Esophagus muscularis mucosa (tissue), 4 donors: Measurements from ENCODE around the gene CTH. TPM values are rescaled to one million over a fixed set of nuclear protein-coding genes. Genes with fewer than 3 reads are reported as not detected.
"Not testable (repeated sequence)": the region's sequence is repeated elsewhere in the genome, so short reads cannot be mapped to it uniquely, and the experiment has no call there.

Source experiments
- DNase-seq: peaks from one replicate; pipeline ENCODE4 v3.0.0-alpha.2; 2017; ENCODE audit errors: extremely low spot score
- H3K27ac ChIP-seq, 4 donors: fragments of 200-600 bp; sonication (generic); replicated peaks in 1 of 4; 1 replicate in 3 of 4; 2 replicates in 1 of 4; pipeline ENCODE4 v1.5.1; 2016 to 2019; ENCODE audit warnings: mild to moderate bottlenecking in 1 of 4
- H3K27me3 ChIP-seq, 4 donors: fragments of 200-600 bp; sonication (generic); one replicate each; pipeline versions ENCODE4 v1.5.1 to v1.6.0; 2016 to 2019
- H3K36me3 ChIP-seq, 4 donors: fragments of 200-600 bp; sonication (generic); one replicate each; pipeline ENCODE4 v1.5.1; 2016 to 2019
- H3K4me1 ChIP-seq, 4 donors: fragments of 200-600 bp; sonication (generic); one replicate each; pipeline ENCODE4 v1.5.1; 2016 to 2019
- H3K4me3 ChIP-seq, 4 donors: fragments of 200-600 bp; sonication (generic); 1 replicate in 2 of 4; 2 replicates in 2 of 4; pipeline ENCODE4 v1.5.1; 2016 to 2019; ENCODE audit warnings: mild to moderate bottlenecking in 4 of 4, moderate library complexity in 1 of 4
- H3K9me3 ChIP-seq, 4 donors: fragments of 200-600 bp; sonication (generic); 1 replicate in 3 of 4; 2 replicates in 1 of 4; pipeline ENCODE4 v1.5.1; 2016 to 2019
- CTCF ChIP-seq, 3 experiments: fragments of 200-600 bp in 2 of 3; fragments of 450-650 bp in 1 of 3; sonication (generic) in 2 of 3; IDR thresholded peaks; one replicate each; pipeline ENCODE4 v1.5.1; 2017 to 2019; ENCODE audit warnings: antibody characterized with exemption in 3 of 3, mild to moderate bottlenecking in 2 of 3, moderate library complexity in 1 of 3
- EP300 ChIP-seq: sonication (generic); formaldehyde crosslinking; IDR thresholded peaks from one replicate; pipeline ENCODE4 v1.6.1; 2017; ENCODE audit warnings: antibody characterized with exemption
- POLR2A ChIP-seq: fragments of 450-650 bp; IDR thresholded peaks from one replicate; pipeline ENCODE4 v1.6.1; 2017; ENCODE audit warnings: antibody characterized with exemption, moderate library complexity, mild to moderate bottlenecking, low read depth
- POLR2AphosphoS5 ChIP-seq, 2 donors: sonication (generic); formaldehyde crosslinking; IDR thresholded peaks; one replicate each; pipeline ENCODE4 v1.6.1; 2017; ENCODE audit warnings: antibody characterized with exemption in 2 of 2
- WGBS: methylation state at CpG from one replicate; pipeline ENCODE4 v1.1.5; 2018; 5-methylcytosine and 5-hydroxymethylcytosine counted together
- intact Hi-C: fragments of 100-400 bp; cut with DNase I; formaldehyde crosslinking; loops from one replicate; pipeline ENCODE4 v1.15.1; 2023
- total RNA-seq, 4 donors: library from RNA; depleted of rRNA; stranded (reverse); fragments of >200 nt; gene quantifications; one replicate each; pipeline versions ENCODE4 v1.1.0 to v1.2.1, GENCODE V29; 2016

The CTH gene
- total RNA-seq, 4 donors from 2014 or later, result 1.1 to 5.0 (median 3.8) TPM

- TF ChIP-seq POLR2AphosphoS5 (IDR thresholded peaks at IDR 0.05) (no peak), EP300 (no peak), CTCF (IDR thresholded peaks at IDR 0.05) (no peak)
- 79% methylated on average over 5 of the region's 6 CpGs for WGBS
- Histone ChIP-seq H3K27me3 (no peaks in the 10 kb centered on the region), H3K4me3 (no peak overlapping the region), H3K9me3 (no peaks in the 10 kb centered on the region), H3K36me3 (no peaks in the 10 kb centered on the region), H3K4me1 (no peaks in the 10 kb centered on the region), H3K27ac (no peak overlapping the region)
- DNase-seq, result no peak
- intact Hi-C loops, result no loop called here
Measured at GRCh38 chr1:70467531-70467930, 56.5 kb downstream of the CTH start.

GRCh38 chr1:70468180-70468579, 57.1 kb downstream of the CTH start:
- WGBS, result 100% methylated on average over 4 of the region's 5 CpGs
- DNase-seq, result no peak
- no peaks in the 10 kb centered on the region for H3K27me3 ChIP-seq
- H3K9me3 ChIP-seq, result no peaks in the 10 kb centered on the region
- no peaks in the 10 kb centered on the region for H3K4me1 ChIP-seq
- H3K27ac ChIP-seq, result no peak overlapping the region
- H3K4me3 ChIP-seq, result no peak overlapping the region
- H3K36me3 ChIP-seq, result no peaks in the 10 kb centered on the region
- TF ChIP-seq EP300, result no peak
- no peak for TF ChIP-seq POLR2A
- no peak for TF ChIP-seq CTCF (IDR thresholded peaks at IDR 0.05)
- no peak for TF ChIP-seq POLR2AphosphoS5 (IDR thresholded peaks at IDR 0.05)
- intact Hi-C loops, result no loop called here

- H3K9me3 ChIP-seq, H3K27ac ChIP-seq, H3K27me3 ChIP-seq, H3K4me1 ChIP-seq, DNase-seq, H3K4me3 ChIP-seq, intact Hi-C loops, H3K36me3 ChIP-seq: not testable (repeated sequence)
- WGBS, result 88% methylated on average over 2 of the region's 2 CpGs
Measured at GRCh38 chr1:70469184-70469583, 58.1 kb downstream of the CTH start.

- no peaks in the 10 kb centered on the region for H3K9me3 ChIP-seq
- H3K4me3 ChIP-seq, result no peak overlapping the region
- no peak for DNase-seq
- H3K36me3 ChIP-seq, result no peaks in the 10 kb centered on the region
- no peaks in the 10 kb centered on the region for H3K27me3 ChIP-seq
- TF ChIP-seq POLR2A (no peak), EP300 (no peak), POLR2AphosphoS5 (IDR thresholded peaks at IDR 0.05) (no peak), CTCF (IDR thresholded peaks at IDR 0.05) (no peak)
- no peak overlapping the region for H3K27ac ChIP-seq
- intact Hi-C loops, result no loop called here
- WGBS, result 74% methylated on average over 1 of the region's 1 CpG
- no peaks in the 10 kb centered on the region for H3K4me1 ChIP-seq
Measured at GRCh38 chr1:70475023-70475422, 64.0 kb downstream of the CTH start.

- intact Hi-C loops, result no loop called here
- Histone ChIP-seq H3K36me3 (no peaks in the 10 kb centered on the region), H3K4me3 (no peak overlapping the region), H3K27ac (no peak overlapping the region), H3K4me1 (no peaks in the 10 kb centered on the region), H3K9me3 (no peaks in the 10 kb centered on the region), H3K27me3 (no peaks in the 10 kb centered on the region)
- no peak for DNase-seq
- no peak for TF ChIP-seq EP300
- no peak for TF ChIP-seq POLR2A
- TF ChIP-seq CTCF (IDR thresholded peaks at IDR 0.05), result no peak
- TF ChIP-seq POLR2AphosphoS5 (IDR thresholded peaks at IDR 0.05), result no peak
- WGBS, result 87% methylated on average over 12 of the region's 12 CpGs
Measured at GRCh38 chr1:70477090-70477489, 66.0 kb downstream of the CTH start.

- 93% methylated on average over 4 of the region's 4 CpGs for WGBS
- H3K27ac ChIP-seq, H3K36me3 ChIP-seq, DNase-seq, H3K4me3 ChIP-seq, intact Hi-C loops, H3K27me3 ChIP-seq, H3K9me3 ChIP-seq, H3K4me1 ChIP-seq: not testable (repeated sequence)
Measured at GRCh38 chr1:70477905-70478304, 66.8 kb downstream of the CTH start.
